Osteoblast (primary cell): ENCODE results near the gene ADARB2. TPM values are rescaled to one million over a fixed set of nuclear protein-coding genes. Genes with fewer than 3 reads are reported as not detected.

ENCODE experiments used
- DNase-seq: peaks from one replicate; pipeline ENCODE4 v3.0.0; 2011; ENCODE audit warnings: low spot score, mixed read lengths; ENCODE audit not compliant: insufficient read length; ENCODE audit errors: missing footprints
- H2AFZ ChIP-seq: 2 replicates; pipeline ENCODE4 v1.6.0; 2011; ENCODE audit warnings: mild to moderate bottlenecking, low read length
- H3K27ac ChIP-seq: 2 replicates; pipeline ENCODE4 v1.5.1; 2011; ENCODE audit warnings: mild to moderate bottlenecking, low read depth, low read length, moderate library complexity
- H3K27me3 ChIP-seq: 2 replicates; pipeline ENCODE4 v1.6.0; 2012; ENCODE audit warnings: mild to moderate bottlenecking, control low read depth, inconsistent platforms, low read length, moderate library complexity; ENCODE audit not compliant: insufficient read depth
- H3K36me3 ChIP-seq: 2 replicates; pipeline ENCODE4 v1.5.1; 2011; ENCODE audit warnings: mild to moderate bottlenecking, low read length, control low read depth, moderate library complexity; ENCODE audit not compliant: insufficient read depth
- H3K4me1 ChIP-seq: 2 replicates; pipeline ENCODE4 v1.5.1; 2011; ENCODE audit warnings: mild to moderate bottlenecking, low read length, control low read depth, moderate library complexity; ENCODE audit not compliant: insufficient read depth
- H3K4me2 ChIP-seq: 2 replicates; pipeline ENCODE4 v1.6.0; 2011; ENCODE audit warnings: mild to moderate bottlenecking, low read length; ENCODE audit not compliant: insufficient read depth
- H3K4me3 ChIP-seq: fragments of 200-600 bp; sonication (generic); 3 replicates; pipeline ENCODE4 v1.5.1; 2012; ENCODE audit warnings: mild to moderate bottlenecking, low read length, inconsistent platforms; ENCODE audit not compliant: insufficient read depth
- H3K79me2 ChIP-seq: 2 replicates; pipeline ENCODE4 v1.6.0; 2012; ENCODE audit warnings: mild to moderate bottlenecking, low read length, control low read depth, inconsistent platforms; ENCODE audit not compliant: insufficient read depth
- H3K9me3 ChIP-seq: 2 replicates; pipeline ENCODE4 v1.5.1; 2011; ENCODE audit warnings: low read depth, low read length, control low read depth
- H4K20me1 ChIP-seq: 2 replicates; pipeline ENCODE4 v1.6.0; 2012; ENCODE audit warnings: mild to moderate bottlenecking, low read length, control low read depth; ENCODE audit not compliant: insufficient read depth
- CTCF ChIP-seq: IDR thresholded peaks from 2 replicates; pipeline ENCODE4 v1.5.1; 2011; ENCODE audit warnings: mild to moderate bottlenecking, low read depth, low read length, moderate library complexity; ENCODE audit errors: extremely low read depth
- total RNA-seq: library from RNA; depleted of rRNA; stranded (reverse); fragments of >200 nt; gene quantifications from 2 replicates; pipeline ENCODE4 v1.2.3, GENCODE V29; 2012

The ADARB2 gene
- total RNA-seq, 1 donor: not detected

- H3K9me3 ChIP-seq: peaks cover 3% of the 10 kb centered on the region
- H3K27me3 ChIP-seq: no peaks in the 10 kb centered on the region
- no peak overlapping the region for H2AFZ ChIP-seq
- H3K27ac ChIP-seq: no peak overlapping the region
- no peak overlapping the region for H3K4me2 ChIP-seq
- H3K4me1 ChIP-seq: no peaks in the 10 kb centered on the region
- no peak for DNase-seq
- H3K36me3 ChIP-seq: no peaks in the 10 kb centered on the region
- H4K20me1 ChIP-seq: no peaks in the 10 kb centered on the region
- TF ChIP-seq CTCF: no peak
- H3K79me2 ChIP-seq: no peaks in the 10 kb centered on the region
- H3K4me3 ChIP-seq: no peak overlapping the region
Observed at GRCh38 chr10:1410032-1410431, 327.3 kb downstream of the ADARB2 start.

GRCh38 chr10:1409392-1409791 is 327.9 kb downstream of the ADARB2 start:
- TF ChIP-seq CTCF: no peak
- H3K4me1 ChIP-seq: no peaks in the 10 kb centered on the region
- H3K4me2 ChIP-seq: no peak overlapping the region
- no peaks in the 10 kb centered on the region for H3K79me2 ChIP-seq
- H3K27ac ChIP-seq: no peak overlapping the region
- H3K27me3 ChIP-seq: no peaks in the 10 kb centered on the region
- no peaks in the 10 kb centered on the region for H4K20me1 ChIP-seq
- no peak overlapping the region for H2AFZ ChIP-seq
- peaks cover 2% of the 10 kb centered on the region for H3K9me3 ChIP-seq
- H3K36me3 ChIP-seq: no peaks in the 10 kb centered on the region
- H3K4me3 ChIP-seq: no peak overlapping the region
- peak; percentile 63 for DNase-seq

- no peaks in the 10 kb centered on the region for H3K79me2 ChIP-seq
- H3K4me2 ChIP-seq: no peak overlapping the region
- H3K36me3 ChIP-seq: no peaks in the 10 kb centered on the region
- no peaks in the 10 kb centered on the region for H3K27me3 ChIP-seq
- TF ChIP-seq CTCF: no peak
- H3K4me3 ChIP-seq: no peak overlapping the region
- H3K4me1 ChIP-seq: no peaks in the 10 kb centered on the region
- H4K20me1 ChIP-seq: no peaks in the 10 kb centered on the region
- H3K27ac ChIP-seq: no peak overlapping the region
- no peak overlapping the region for H2AFZ ChIP-seq
- peaks cover 2% of the 10 kb centered on the region for H3K9me3 ChIP-seq
- peak; percentile 50 for DNase-seq
Observed at GRCh38 chr10:1408651-1409367, 328.5 kb downstream of the ADARB2 start.

GRCh38 chr10:1406967-1407945 is 330.1 kb downstream of the ADARB2 start:
- Histone ChIP-seq H4K20me1 (no peaks in the 10 kb centered on the region), H3K4me2 (no peak overlapping the region), H3K27ac (no peak overlapping the region), H3K4me1 (no peaks in the 10 kb centered on the region), H3K9me3 (no peaks in the 10 kb centered on the region), H3K79me2 (no peaks in the 10 kb centered on the region), H3K27me3 (no peaks in the 10 kb centered on the region), H2AFZ (no peak overlapping the region), H3K4me3 (no peak overlapping the region), H3K36me3 (no peaks in the 10 kb centered on the region)
- peak; percentile 63 for DNase-seq
- no peak for TF ChIP-seq CTCF
